Measurements from ENCODE around the gene RALGDS. TPM values are rescaled to one million over a fixed set of nuclear protein-coding genes. Genes with fewer than 3 reads are reported as not detected.
A peak's percentile ranks its signal among the peaks of the same experiment; 100 is the strongest.

Gene RALGDS
- total and polyA plus RNA-seq, 9 of the 15 experiments (the other 6 are each of a cell fraction or from before 2014, with no cell fraction given), result 0.75 to 43.3 (median 27.1) TPM

DNA sequence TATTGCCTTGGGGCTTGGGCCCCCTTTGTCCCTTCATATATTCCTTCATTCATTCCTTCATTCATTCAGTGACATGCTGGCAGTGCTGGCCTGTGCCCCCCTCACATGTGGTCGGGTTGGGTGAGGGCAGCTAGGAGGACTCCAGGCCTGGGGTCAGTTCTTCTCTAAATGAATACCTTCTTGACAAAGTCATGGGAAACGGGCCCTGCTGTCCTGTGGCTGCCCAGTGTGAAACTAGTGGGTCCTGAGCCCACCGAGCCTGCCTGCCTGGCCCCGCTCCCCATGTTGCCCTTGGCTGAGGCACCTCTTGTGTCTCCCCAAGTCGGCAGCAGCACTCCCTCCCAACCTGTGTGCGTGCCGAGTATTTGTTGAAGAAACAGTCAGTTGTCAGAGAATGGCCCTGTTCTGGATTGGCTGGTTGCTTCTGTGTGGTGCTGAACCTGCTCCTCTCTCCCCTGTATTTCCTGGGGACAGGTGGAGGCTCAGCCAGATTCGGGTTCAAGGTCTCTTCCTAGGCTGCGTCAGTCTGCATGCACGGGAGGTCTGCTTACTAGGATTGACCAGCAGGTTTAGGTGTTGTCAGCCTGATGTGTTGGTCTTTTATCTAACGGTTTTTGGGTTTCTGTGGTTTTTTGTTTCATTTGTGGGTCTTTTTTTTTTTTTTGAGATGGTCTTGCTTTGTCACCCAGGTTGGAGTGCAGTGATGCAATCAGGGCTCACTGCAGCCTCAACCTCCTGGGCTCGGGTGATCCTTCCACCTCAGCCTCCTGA, 62.3 kb downstream of the RALGDS start (continued):
- TF ChIP-seq, protein P1, sequence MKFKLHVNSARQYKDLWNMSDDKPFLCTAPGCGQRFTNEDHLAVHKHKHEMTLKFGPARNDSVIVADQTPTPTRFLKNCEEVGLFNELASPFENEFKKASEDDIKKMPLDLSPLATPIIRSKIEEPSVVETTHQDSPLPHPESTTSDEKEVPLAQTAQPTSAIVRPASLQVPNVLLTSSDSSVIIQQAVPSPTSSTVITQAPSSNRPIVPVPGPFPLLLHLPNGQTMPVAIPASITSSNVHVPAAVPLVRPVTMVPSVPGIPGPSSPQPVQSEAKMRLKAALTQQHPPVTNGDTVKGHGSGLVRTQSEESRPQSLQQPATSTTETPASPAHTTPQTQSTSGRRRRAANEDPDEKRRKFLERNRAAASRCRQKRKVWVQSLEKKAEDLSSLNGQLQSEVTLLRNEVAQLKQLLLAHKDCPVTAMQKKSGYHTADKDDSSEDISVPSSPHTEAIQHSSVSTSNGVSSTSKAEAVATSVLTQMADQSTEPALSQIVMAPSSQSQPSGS (CRISPR knock-in tag; IDR thresholded peaks at IDR 0.05), result no peak
- TF ChIP-seq ARHGAP35 (IDR thresholded peaks at IDR 0.05; ENCODE audit: partially characterized antibody) (no peak), ZKSCAN1 (IDR thresholded peaks at IDR 0.05; ENCODE audit: low read depth, low read length) (no peak), SMC3 (conservative IDR thresholded peaks at IDR 0.05; ENCODE audit: insufficient read depth, low read depth, low read length) (no peak), NFXL1 (CRISPR knock-in tag; IDR thresholded peaks at IDR 0.05) (no peak)
- TF ChIP-seq, protein P2, sequence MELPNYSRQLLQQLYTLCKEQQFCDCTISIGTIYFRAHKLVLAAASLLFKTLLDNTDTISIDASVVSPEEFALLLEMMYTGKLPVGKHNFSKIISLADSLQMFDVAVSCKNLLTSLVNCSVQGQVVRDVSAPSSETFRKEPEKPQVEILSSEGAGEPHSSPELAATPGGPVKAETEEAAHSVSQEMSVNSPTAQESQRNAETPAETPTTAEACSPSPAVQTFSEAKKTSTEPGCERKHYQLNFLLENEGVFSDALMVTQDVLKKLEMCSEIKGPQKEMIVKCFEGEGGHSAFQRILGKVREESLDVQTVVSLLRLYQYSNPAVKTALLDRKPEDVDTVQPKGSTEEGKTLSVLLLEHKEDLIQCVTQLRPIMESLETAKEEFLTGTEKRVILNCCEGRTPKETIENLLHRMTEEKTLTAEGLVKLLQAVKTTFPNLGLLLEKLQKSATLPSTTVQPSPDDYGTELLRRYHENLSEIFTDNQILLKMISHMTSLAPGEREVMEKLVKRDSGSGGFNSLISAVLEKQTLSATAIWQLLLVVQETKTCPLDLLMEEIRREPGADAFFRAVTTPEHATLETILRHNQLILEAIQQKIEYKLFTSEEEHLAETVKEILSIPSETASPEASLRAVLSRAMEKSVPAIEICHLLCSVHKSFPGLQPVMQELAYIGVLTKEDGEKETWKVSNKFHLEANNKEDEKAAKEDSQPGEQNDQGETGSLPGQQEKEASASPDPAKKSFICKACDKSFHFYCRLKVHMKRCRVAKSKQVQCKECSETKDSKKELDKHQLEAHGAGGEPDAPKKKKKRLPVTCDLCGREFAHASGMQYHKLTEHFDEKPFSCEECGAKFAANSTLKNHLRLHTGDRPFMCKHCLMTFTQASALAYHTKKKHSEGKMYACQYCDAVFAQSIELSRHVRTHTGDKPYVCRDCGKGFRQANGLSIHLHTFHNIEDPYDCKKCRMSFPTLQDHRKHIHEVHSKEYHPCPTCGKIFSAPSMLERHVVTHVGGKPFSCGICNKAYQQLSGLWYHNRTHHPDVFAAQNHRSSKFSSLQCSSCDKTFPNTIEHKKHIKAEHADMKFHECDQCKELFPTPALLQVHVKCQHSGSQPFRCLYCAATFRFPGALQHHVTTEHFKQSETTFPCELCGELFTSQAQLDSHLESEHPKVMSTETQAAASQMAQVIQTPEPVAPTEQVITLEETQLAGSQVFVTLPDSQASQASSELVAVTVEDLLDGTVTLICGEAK (IDR thresholded peaks at IDR 0.05), result 0 out of 2 replicates have a peak, but pooled peaks have one; percentile 16
- TF ChIP-seq, protein P2 (CRISPR knock-in tag; IDR thresholded peaks at IDR 0.05), result no peak
- TF ChIP-seq, protein P3, sequence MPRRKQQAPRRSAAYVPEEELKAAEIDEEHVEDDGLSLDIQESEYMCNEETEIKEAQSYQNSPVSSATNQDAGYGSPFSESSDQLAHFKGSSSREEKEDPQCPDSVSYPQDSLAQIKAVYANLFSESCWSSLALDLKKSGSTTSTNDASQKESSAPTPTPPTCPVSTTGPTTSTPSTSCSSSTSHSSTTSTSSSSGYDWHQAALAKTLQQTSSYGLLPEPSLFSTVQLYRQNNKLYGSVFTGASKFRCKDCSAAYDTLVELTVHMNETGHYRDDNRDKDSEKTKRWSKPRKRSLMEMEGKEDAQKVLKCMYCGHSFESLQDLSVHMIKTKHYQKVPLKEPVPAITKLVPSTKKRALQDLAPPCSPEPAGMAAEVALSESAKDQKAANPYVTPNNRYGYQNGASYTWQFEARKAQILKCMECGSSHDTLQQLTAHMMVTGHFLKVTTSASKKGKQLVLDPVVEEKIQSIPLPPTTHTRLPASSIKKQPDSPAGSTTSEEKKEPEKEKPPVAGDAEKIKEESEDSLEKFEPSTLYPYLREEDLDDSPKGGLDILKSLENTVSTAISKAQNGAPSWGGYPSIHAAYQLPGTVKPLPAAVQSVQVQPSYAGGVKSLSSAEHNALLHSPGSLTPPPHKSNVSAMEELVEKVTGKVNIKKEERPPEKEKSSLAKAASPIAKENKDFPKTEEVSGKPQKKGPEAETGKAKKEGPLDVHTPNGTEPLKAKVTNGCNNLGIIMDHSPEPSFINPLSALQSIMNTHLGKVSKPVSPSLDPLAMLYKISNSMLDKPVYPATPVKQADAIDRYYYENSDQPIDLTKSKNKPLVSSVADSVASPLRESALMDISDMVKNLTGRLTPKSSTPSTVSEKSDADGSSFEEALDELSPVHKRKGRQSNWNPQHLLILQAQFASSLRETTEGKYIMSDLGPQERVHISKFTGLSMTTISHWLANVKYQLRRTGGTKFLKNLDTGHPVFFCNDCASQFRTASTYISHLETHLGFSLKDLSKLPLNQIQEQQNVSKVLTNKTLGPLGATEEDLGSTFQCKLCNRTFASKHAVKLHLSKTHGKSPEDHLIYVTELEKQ (CRISPR knock-in tag; IDR thresholded peaks at IDR 0.05), result no peak
